ENCODE data around the gene FAM171A1. TPM values are rescaled to one million over a fixed set of nuclear protein-coding genes. Genes with fewer than 3 reads are reported as not detected.

Gene FAM171A1
- total and polyA plus RNA-seq, 8 donors = 12.4 to 34.1 (median 21.4) TPM

- intact Hi-C loops (cut with DNase I) = no loop called here
- no peak for TF ChIP-seq CTCF (IDR thresholded peaks at IDR 0.05)
- H3K9me3 ChIP-seq = no peaks in the 10 kb centered on the region
- WGBS, 2 donors = 18 to 32% methylated on average over 2 of the region's 2 CpGs
- ATAC-seq (peak in 2 of 4 donors; percentile 14 to 22), DNase-seq (no peak), FAIRE-seq (no peak)
- no peaks in the 10 kb centered on the region for H3K27me3 ChIP-seq
- peak overlapping the region in 1 of 4 donors; percentile 60 for H3K27ac ChIP-seq
- H3K36me3 ChIP-seq = no peaks in the 10 kb centered on the region
- no peak overlapping the region for H3K4me3 ChIP-seq
- H3K4me1 ChIP-seq = peaks cover 20 to 23% (median 22%) of the 10 kb centered on the region in 3 donors
These were observed 48.7 kb downstream of the FAM171A1 start for GRCh38 chr10:15322356-15322755.

- intact Hi-C loops (cut with DNase I) = no loop called here
- Histone ChIP-seq H3K27me3 (no peaks in the 10 kb centered on the region), H3K9me3 (no peaks in the 10 kb centered on the region), H3K36me3 (no peaks in the 10 kb centered on the region), H3K4me3 (no peak overlapping the region), H3K27ac (peak overlapping the region in 2 of 4 donors; percentile 31 to 60), H3K4me1 (peaks cover 20 to 24% (median 23%) of the 10 kb centered on the region in 3 donors)
- TF ChIP-seq CTCF (IDR thresholded peaks at IDR 0.05) = no peak
- ATAC-seq (peak; percentile 84 to 92 (median 87)), DNase-seq (peak in 2 of 6 donors; percentile 16 to 22), FAIRE-seq (no peak)
- WGBS, 2 donors = 8 to 12% methylated on average over 6 of the region's 6 CpGs
These were observed 49.4 kb downstream of the FAM171A1 start for GRCh38 chr10:15321431-15322341.

- DNase-seq = no peak
- 57 to 64% methylated on average over 3 of the region's 3 CpGs for WGBS, 2 donors
- peaks cover 23 to 32% (median 25%) of the 10 kb centered on the region in 3 donors for H3K4me1 ChIP-seq
These were observed 50.4 kb downstream of the FAM171A1 start for GRCh38 chr10:15320522-15321203.

GRCh38 chr10:15320118-15320517 is 51.0 kb downstream of the FAM171A1 start:
- no peak overlapping the region for H3K27ac ChIP-seq
- TF ChIP-seq CTCF (IDR thresholded peaks at IDR 0.05) = no peak
- no peak overlapping the region for H3K4me3 ChIP-seq
- intact Hi-C loops (cut with DNase I) = no loop called here
- no peaks in the 10 kb centered on the region for H3K27me3 ChIP-seq
- H3K9me3 ChIP-seq = no peaks in the 10 kb centered on the region
- DNase-seq (no peak), FAIRE-seq (no peak), ATAC-seq (no peak)
- H3K4me1 ChIP-seq = peaks cover 23 to 32% (median 25%) of the 10 kb centered on the region in 3 donors
- H3K36me3 ChIP-seq = no peaks in the 10 kb centered on the region
- WGBS, 2 donors = 93 to 96% methylated on average over 7 of the region's 7 CpGs

More at GRCh38 chr10:15320522-15321203, 50.4 kb downstream of the FAM171A1 start:
- H3K27ac ChIP-seq = peak overlapping the region in 2 of 4 donors; percentile 31 to 60
- H3K27me3 ChIP-seq = no peaks in the 10 kb centered on the region
- H3K9me3 ChIP-seq = no peaks in the 10 kb centered on the region
- ATAC-seq (no peak), FAIRE-seq (no peak)
- no peak for TF ChIP-seq CTCF (IDR thresholded peaks at IDR 0.05)
- H3K36me3 ChIP-seq = no peaks in the 10 kb centered on the region
- intact Hi-C loops (cut with DNase I) = no loop called here
- no peak overlapping the region for H3K4me3 ChIP-seq

Data from pancreas (tissue), 10 donors.